Measurements from ENCODE around the gene NRIP3.

The NRIP3 gene

GRCh38 chr11:9003573-9004182, at the start of gene NRIP3:
Gene NRIP3 (minus strand): TSS chr11:9004001. CDS start chr11:9003935, 66 bp downstream.
- DNase-seq: peak; percentile 2

GRCh38 chr11:9052316-9052715, 48.5 kb upstream of the NRIP3 start:
- no peak for DNase-seq

GRCh38 chr11:9049959-9050358, 46.2 kb upstream of the NRIP3 start:
- no peak for DNase-seq

- DNase-seq: no peak
Measured at GRCh38 chr11:9047964-9048523, 44.2 kb upstream of the NRIP3 start.

GRCh38 chr11:9046481-9046880, 42.7 kb upstream of the NRIP3 start:
- no peak for DNase-seq

GRCh38 chr11:9042488-9042887, 38.7 kb upstream of the NRIP3 start:
- no peak for DNase-seq

GRCh38 chr11:9041747-9042146, 37.9 kb upstream of the NRIP3 start:
- DNase-seq: no peak

GRCh38 chr11:9040410-9040809, 36.6 kb upstream of the NRIP3 start:
- no peak for DNase-seq

GRCh38 chr11:9039863-9040262, 36.1 kb upstream of the NRIP3 start:
- no peak for DNase-seq

GRCh38 chr11:9039198-9039597, 35.4 kb upstream of the NRIP3 start:
- DNase-seq: peak; percentile 91

- DNase-seq: no peak
Measured at GRCh38 chr11:9038541-9038940, 34.7 kb upstream of the NRIP3 start.

GRCh38 chr11:9037963-9038362, 34.2 kb upstream of the NRIP3 start:
- no peak for DNase-seq

GRCh38 chr11:9037046-9037780, 33.4 kb upstream of the NRIP3 start:
- DNase-seq: no peak

GRCh38 chr11:9030601-9031000, 26.8 kb upstream of the NRIP3 start:
- DNase-seq: no peak

- no peak for DNase-seq
Measured at GRCh38 chr11:9029422-9029821, 25.6 kb upstream of the NRIP3 start.

- DNase-seq: no peak
Measured at GRCh38 chr11:9028581-9028980, 24.8 kb upstream of the NRIP3 start.

GRCh38 chr11:9025101-9025850, 21.5 kb upstream of the NRIP3 start:
- no peak for DNase-seq

- DNase-seq: no peak
Measured at GRCh38 chr11:9022961-9023680, 19.3 kb upstream of the NRIP3 start.

GRCh38 chr11:9020916-9021315, 17.1 kb upstream of the NRIP3 start:
- no peak for DNase-seq

- no peak for DNase-seq
Measured at GRCh38 chr11:9019861-9020260, 16.1 kb upstream of the NRIP3 start.

- no peak for DNase-seq
Measured at GRCh38 chr11:9017773-9018172, 14.0 kb upstream of the NRIP3 start.

- DNase-seq: no peak
Measured at GRCh38 chr11:9016916-9017642, 13.3 kb upstream of the NRIP3 start.

Data from kidney glomerular epithelial cell (primary cell).